H1 (cell line): ENCODE results near the gene APOL1. TPM values are rescaled to one million over a fixed set of nuclear protein-coding genes. Genes with fewer than 3 reads are reported as not detected.

ENCODE experiments used
- CTCF ChIA-PET: fragments of 300-600 bp; sonication (Branson Sonifier 250); formaldehyde crosslinking; loops from one replicate; lab custom pipeline; 2021; ENCODE audit not compliant: partially characterized antibody; lab: Charles Lee
- POLR2A ChIA-PET: fragments of 300-600 bp; sonication (Branson Sonifier 250); formaldehyde crosslinking; loops from one replicate; lab custom pipeline; 2021; ENCODE audit warnings: inconsistent platforms; ENCODE audit not compliant: partially characterized antibody; lab: Charles Lee
- DNase-seq, 2 experiments: peaks; one replicate each; pipeline versions ENCODE4 v3.0.0 to v3.0.0-alpha.2; 2010 to 2022; ENCODE audit warnings: low spot score in 2 of 2, low read depth in 1 of 2, mixed read lengths in 1 of 2
- FAIRE-seq: peaks from 2 replicates; lab custom pipeline; 2011; peaks lifted over from hg19 to GRCh38; lab: Jason Lieb, UNC
- H2AFZ ChIP-seq: 2 replicates; pipeline ENCODE4 v1.8.1; 2012; ENCODE audit warnings: low read length, inconsistent platforms
- H2AK5ac ChIP-seq: 2 replicates; pipeline ENCODE4 v1.6.1; 2013; ENCODE audit warnings: low read depth, low read length
- H2BK120ac ChIP-seq: replicated peaks from 2 replicates; pipeline ENCODE3; 2013; ENCODE audit warnings: low read depth, low read length, inconsistent platforms
- H2BK12ac ChIP-seq: 2 replicates; pipeline ENCODE4 v1.6.1; 2013; ENCODE audit warnings: low read depth, low read length
- H2BK15ac ChIP-seq: 2 replicates; pipeline ENCODE4 v1.6.1; 2013; ENCODE audit warnings: low read length
- H2BK20ac ChIP-seq: 2 replicates; pipeline ENCODE4 v1.6.1; 2013; ENCODE audit warnings: low read length
- H2BK5ac ChIP-seq: 2 replicates; pipeline ENCODE4 v1.6.1; 2013; ENCODE audit warnings: low read depth, low read length
- H3K14ac ChIP-seq: 2 replicates; pipeline ENCODE4 v1.6.1; 2013; ENCODE audit warnings: inconsistent platforms; ENCODE audit not compliant: insufficient read length
- H3K18ac ChIP-seq: 2 replicates; pipeline ENCODE4 v1.6.1; 2013; ENCODE audit warnings: low read length; ENCODE audit errors: extremely low read depth
- H3K23ac ChIP-seq: 2 replicates; pipeline ENCODE4 v1.6.1; 2013; ENCODE audit warnings: inconsistent platforms; ENCODE audit not compliant: insufficient read length
- H3K23me2 ChIP-seq: 2 replicates; pipeline ENCODE4 v1.6.1; 2013; ENCODE audit warnings: low read depth, low read length
- H3K27ac ChIP-seq: 2 replicates; pipeline ENCODE4 v1.6.1; 2011; ENCODE audit warnings: low read depth, low read length, inconsistent platforms
- H3K27me3 ChIP-seq, 4 experiments: replicated peaks in 1 of 4; 1 replicate in 1 of 4; 2 replicates in 3 of 4; pipeline versions ENCODE4 v1.6.1 to v1.8.1; 2011 to 2013; ENCODE audit warnings: low read length in 3 of 4, mild to moderate bottlenecking in 3 of 4, inconsistent platforms in 2 of 4, mixed read lengths in 2 of 4, moderate library complexity in 1 of 4; ENCODE audit not compliant: control insufficient read depth in 3 of 4, insufficient read depth in 3 of 4; ENCODE audit errors: extremely low read depth in 1 of 4
- H3K36me3 ChIP-seq, 4 experiments: 2 replicates each; pipeline versions ENCODE4 v1.6.1 to v1.8.1; 2011 to 2013; ENCODE audit warnings: mild to moderate bottlenecking in 4 of 4, low read length in 3 of 4, moderate library complexity in 2 of 4, control low read depth in 1 of 4, inconsistent platforms in 1 of 4; ENCODE audit not compliant: insufficient read depth in 4 of 4, control insufficient read depth in 2 of 4
- H3K4ac ChIP-seq: replicated peaks from 2 replicates; pipeline ENCODE3; 2013; ENCODE audit warnings: low read length, low read depth, mixed read lengths, inconsistent platforms; ENCODE audit not compliant: insufficient read length
- H3K4me1 ChIP-seq, 4 experiments: replicated peaks in 1 of 4; 1 replicate in 1 of 4; 2 replicates in 3 of 4; pipeline versions ENCODE4 v1.6.1 to v1.8.1; 2011 to 2013; ENCODE audit warnings: low read length in 3 of 4, inconsistent platforms in 2 of 4, mixed read lengths in 1 of 4; ENCODE audit not compliant: insufficient read depth in 4 of 4, control insufficient read depth in 3 of 4
- H3K4me2 ChIP-seq, 2 experiments: 2 replicates each; pipeline versions ENCODE4 v1.6.1 to v1.8.1; 2011 to 2013; ENCODE audit warnings: low read depth in 2 of 2, low read length in 2 of 2, control low read depth in 1 of 2, inconsistent platforms in 1 of 2, mild to moderate bottlenecking in 1 of 2; ENCODE audit not compliant: insufficient read depth in 1 of 2
- H3K4me3 ChIP-seq, 4 experiments: fragments of 200-600, 300-600 bp in 1 of 4; sonication (generic), shearing (Covaris generic), sonication (Bioruptor Twin) in 1 of 4; 2 replicates each; pipeline versions ENCODE4 v1.5.1 to v1.8.1; 2011 to 2016; ENCODE audit warnings: low read length in 4 of 4, low read depth in 3 of 4, control low read depth in 2 of 4, inconsistent platforms in 2 of 4, mild to moderate bottlenecking in 2 of 4, mixed read lengths in 1 of 4, moderate library complexity in 1 of 4; ENCODE audit not compliant: insufficient read depth in 2 of 4; ENCODE audit errors: extremely low read depth in 1 of 4
- H3K56ac ChIP-seq: replicated peaks from 2 replicates; pipeline ENCODE3; 2013; ENCODE audit warnings: low read depth, mild to moderate bottlenecking, mixed read lengths, low read length, inconsistent platforms; ENCODE audit not compliant: insufficient read length
- H3K79me1 ChIP-seq: 2 replicates; pipeline ENCODE4 v1.6.1; 2013; ENCODE audit warnings: low read depth, low read length, control low read depth
- H3K79me2 ChIP-seq, 2 experiments: 2 replicates each; pipeline versions ENCODE4 v1.6.1 to v1.8.1; 2012 to 2013; ENCODE audit warnings: low read length in 2 of 2, mild to moderate bottlenecking in 2 of 2, inconsistent platforms in 1 of 2; ENCODE audit not compliant: insufficient read depth in 2 of 2, control insufficient read depth in 1 of 2
- H3K9ac ChIP-seq, 4 experiments: replicated peaks in 1 of 4; 1 replicate in 1 of 4; 2 replicates in 3 of 4; pipeline versions ENCODE4 v1.6.1 to v1.8.1; 2011 to 2013; ENCODE audit warnings: low read depth in 3 of 4, low read length in 3 of 4, control low read depth in 2 of 4, mild to moderate bottlenecking in 2 of 4, moderate library complexity in 2 of 4, inconsistent platforms in 1 of 4; ENCODE audit errors: extremely low read depth in 1 of 4
- H3K9me3 ChIP-seq, 2 experiments: 2 replicates each; pipeline versions ENCODE4 v1.6.1 to v1.8.1; 2012 to 2013; ENCODE audit warnings: mild to moderate bottlenecking in 2 of 2, moderate library complexity in 2 of 2, control low read depth in 1 of 2, inconsistent platforms in 1 of 2, low read depth in 1 of 2, low read length in 1 of 2, mixed read lengths in 1 of 2; ENCODE audit not compliant: insufficient read depth in 2 of 2
- H4K20me1 ChIP-seq, 2 experiments: replicated peaks in 1 of 2; 2 replicates each; pipeline versions ENCODE3 to v1.8.1; 2011 to 2013; ENCODE audit warnings: inconsistent platforms in 2 of 2, low read length in 2 of 2, mild to moderate bottlenecking in 1 of 2; ENCODE audit not compliant: insufficient read depth in 2 of 2, control insufficient read depth in 1 of 2
- H4K5ac ChIP-seq: 2 replicates; pipeline ENCODE4 v1.6.1; 2013; ENCODE audit warnings: low read length, low read depth, mixed read lengths, inconsistent platforms; ENCODE audit not compliant: insufficient read length
- H4K8ac ChIP-seq: 2 replicates; pipeline ENCODE4 v1.8.0; 2013; ENCODE audit warnings: mild to moderate bottlenecking, moderate library complexity, low read length, inconsistent platforms; ENCODE audit not compliant: insufficient read depth; ENCODE audit errors: extremely low read depth
- H4K91ac ChIP-seq: replicated peaks from 2 replicates; pipeline ENCODE3; 2013; ENCODE audit warnings: low read length, mixed read lengths, inconsistent platforms; ENCODE audit not compliant: insufficient read length
- BCL11A ChIP-seq, 2 experiments: IDR thresholded peaks; one replicate each; pipeline ENCODE4 v1.6.1; 2011; ENCODE audit warnings: low read depth in 2 of 2, low read length in 2 of 2, mild to moderate bottlenecking in 2 of 2
- CBX5 ChIP-seq: fragments of 300-800, 300-1000 bp; sonication (generic); IDR thresholded peaks from 2 replicates; pipeline ENCODE4 v1.7.1; 2016; ENCODE audit warnings: antibody characterized with exemption, low read length, low read depth
- CBX8 ChIP-seq: fragments of 300-800, 300-1000 bp; sonication (generic); IDR thresholded peaks from 2 replicates; pipeline ENCODE4 v1.7.1; 2016; ENCODE audit warnings: low read depth, low read length, borderline replicate concordance
- GABPA ChIP-seq: IDR thresholded peaks from 2 replicates; pipeline ENCODE4 v1.6.1; 2011; ENCODE audit warnings: mild to moderate bottlenecking, low read length, moderate library complexity, borderline replicate concordance; ENCODE audit not compliant: insufficient read depth
- MAFK ChIP-seq: IDR thresholded peaks from 2 replicates; pipeline ENCODE4 v1.6.1; 2012; ENCODE audit warnings: low read depth, mild to moderate bottlenecking, improper control_type of control experiment, low read length
- PHF8 ChIP-seq: fragments of 200-600 bp; sonication (generic); conservative IDR thresholded peaks from 2 replicates; pipeline ENCODE4 v1.7.1; 2012; ENCODE audit warnings: low read depth, mild to moderate bottlenecking, inconsistent platforms, low read length, moderate library complexity
- POLR2A ChIP-seq, 2 experiments: IDR thresholded peaks; 1 replicate in 1 of 2; 2 replicates in 1 of 2; pipeline ENCODE4 v1.6.1; 2011; ENCODE audit warnings: low read depth in 2 of 2, low read length in 2 of 2, mild to moderate bottlenecking in 2 of 2; ENCODE audit errors: control extremely low read depth in 1 of 2
- RAD21 ChIP-seq, 2 experiments: IDR thresholded peaks in 1 of 2; conservative IDR thresholded peaks in 1 of 2; 2 replicates each; pipeline ENCODE4 v1.6.1; 2011; ENCODE audit warnings: low read depth in 2 of 2, low read length in 2 of 2, improper control_type of control experiment in 1 of 2, inconsistent platforms in 1 of 2, mild to moderate bottlenecking in 1 of 2, moderate library complexity in 1 of 2
- YY1 ChIP-seq: IDR thresholded peaks from 2 replicates; pipeline ENCODE4 v1.6.1; 2011; ENCODE audit warnings: low read depth, mild to moderate bottlenecking, low read length
- WGBS, 2 experiments: shearing (Covaris generic) in 1 of 2; methylation state at CpG; one replicate each; pipeline versions ENCODE4 v1.1.6 to v1.1.7; 2013 to 2015; ENCODE audit warnings: low lambda C conversion rate in 2 of 2, mixed read lengths in 2 of 2, inconsistent platforms in 1 of 2, low coverage in 1 of 2, missing lambda C conversion rate in 1 of 2; ENCODE audit not compliant: insufficient replicate concordance in 2 of 2, insufficient coverage in 1 of 2, insufficient read length in 1 of 2; ENCODE audit errors: extremely low coverage in 1 of 2, missing lambda C conversion rate in 1 of 2; 5-methylcytosine and 5-hydroxymethylcytosine counted together
- polyA plus RNA-seq, 7 experiments: library from polyadenylated mRNA; depleted of rRNA in 3 of 7; stranded (reverse) in 5 of 7; unstranded in 2 of 7; fragments of >200 nt in 5 of 7; fragments of 200-250 nt in 2 of 7; gene quantifications; 1 replicate in 5 of 7; 2 replicates in 1 of 7; 4 replicates in 1 of 7; pipeline versions ENCODE4 v1.2.1 to v1.2.3, GENCODE V29; 2011 to 2013; ENCODE audit warnings: missing spikeins in 2 of 7, mixed read lengths in 2 of 7
- total RNA-seq: library from RNA; stranded (reverse); fragmentation: NEBNext Ultra II Directional; extraction: Animal tissue kit (Norgen Biotek cat#: 25700); gene quantifications from 2 replicates; pipeline ENCODE4 v1.2.1, GENCODE V29; 2021
- TF ChIP-seq, protein P1 (sequence below): IDR thresholded peaks from 2 replicates; pipeline ENCODE4 v1.6.1; 2012; ENCODE audit warnings: low read length, inconsistent platforms

Gene APOL1
- total and polyA plus RNA-seq, 2 of the 8 experiments (the other 6 are each of a cell fraction or from before 2014, with no cell fraction given): not detected

DNA sequence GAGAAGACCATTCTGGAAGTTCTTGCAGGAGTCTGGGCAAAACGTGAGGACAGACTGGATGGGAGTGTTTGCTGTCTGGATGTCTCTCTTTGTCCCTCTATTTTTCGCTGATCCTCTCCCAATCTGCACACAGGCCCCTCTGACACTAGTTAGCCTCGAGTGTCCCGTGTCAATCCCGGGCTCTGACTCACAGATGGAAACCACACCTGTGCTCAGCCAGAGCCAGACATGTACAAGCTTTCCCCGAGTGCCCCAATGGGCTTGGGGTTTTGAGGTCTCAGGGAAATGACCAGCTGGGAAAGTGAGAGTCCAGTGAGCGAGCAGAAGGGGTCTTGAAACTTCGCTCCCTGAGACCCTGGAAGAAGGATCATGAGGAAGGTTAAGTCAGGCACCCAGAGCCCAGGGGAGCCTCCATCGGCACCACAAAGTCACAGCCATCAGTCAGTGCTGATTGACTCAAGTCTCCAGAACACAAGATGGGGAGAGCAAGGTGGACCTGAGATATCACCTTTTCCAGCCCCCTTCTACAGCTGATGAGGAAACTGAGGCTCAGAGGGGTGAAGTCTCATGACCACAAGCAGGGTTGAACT, 27.5 kb upstream of the APOL1 start:
- Histone ChIP-seq H4K5ac (no peak overlapping the region), H3K4me1 (peaks cover 0 to 2% (median 0%) of the 10 kb centered on the region in 4 experiments; a peak in 2 of 7 replicates), H2AFZ (no peak overlapping the region), H3K4me2 (no peak overlapping the region), H2BK12ac (no peak overlapping the region), H3K79me2 (no peaks in the 10 kb centered on the region), H3K18ac (no peak overlapping the region), H3K36me3 (peaks cover 0 to under 1% (median 0%) of the 10 kb centered on the region in 4 experiments; a peak in 3 of 8 replicates), H3K4ac (no peak overlapping the region), H3K23ac (no peak overlapping the region), H3K56ac (no peak overlapping the region), H4K91ac (no peak overlapping the region), H2BK120ac (no peak overlapping the region), H3K14ac (no peak overlapping the region), H2BK5ac (no peak overlapping the region), H4K20me1 (no peaks in the 10 kb centered on the region), H3K27me3 (peaks cover 0 to 2% (median 0%) of the 10 kb centered on the region in 4 experiments; a peak in 1 of 7 replicates), H2AK5ac (no peak overlapping the region), H4K8ac (no peak overlapping the region), H3K23me2 (no peaks in the 10 kb centered on the region), H2BK15ac (no peak overlapping the region), H3K4me3 (no peak overlapping the region), H3K9me3 (no peaks in the 10 kb centered on the region), H3K9ac (no peak overlapping the region), H3K27ac (no peak overlapping the region), H2BK20ac (no peak overlapping the region), H3K79me1 (no peaks in the 10 kb centered on the region)
- 91% methylated on average over 9 of the region's 9 CpGs; no CpG with 5 or more reads in 1 of the 2 experiments for WGBS, 2 experiments
- CTCF ChIA-PET: interaction anchor here (1.0 to 1.3 kb wide), 3 partner anchors 10 to 29 kb away, joined by 3 to 4 read pairs (median 4); no protein-coding TSS in a partner anchor
- FAIRE-seq: no peak
- no peak for DNase-seq
- POLR2A ChIA-PET: interaction anchor here (1.0 kb wide), 1 partner anchor 9 kb away, joined by 3 read pairs; no protein-coding TSS in a partner anchor
- TF ChIP-seq YY1 (no peak), CBX5 (no peak), GABPA (no peak), CBX8 (no peak), PHF8 (no peak), BCL11A (IDR thresholded peaks at IDR 0.05; ENCODE audit: low read depth in 2 of 2, low read length in 2 of 2) (no peak), POLR2A (IDR thresholded peaks at IDR 0.05; ENCODE audit: control extremely low read depth in 1 of 2, low read depth in 2 of 2, low read length in 2 of 2) (no peak), MAFK (no peak), RAD21 (IDR thresholded peaks at IDR 0.05 in 1 of 2, conservative IDR thresholded peaks at IDR 0.05 in 1 of 2; ENCODE audit: low read depth in 2 of 2, low read length in 2 of 2) (no peak)
- TF ChIP-seq, protein P1, sequence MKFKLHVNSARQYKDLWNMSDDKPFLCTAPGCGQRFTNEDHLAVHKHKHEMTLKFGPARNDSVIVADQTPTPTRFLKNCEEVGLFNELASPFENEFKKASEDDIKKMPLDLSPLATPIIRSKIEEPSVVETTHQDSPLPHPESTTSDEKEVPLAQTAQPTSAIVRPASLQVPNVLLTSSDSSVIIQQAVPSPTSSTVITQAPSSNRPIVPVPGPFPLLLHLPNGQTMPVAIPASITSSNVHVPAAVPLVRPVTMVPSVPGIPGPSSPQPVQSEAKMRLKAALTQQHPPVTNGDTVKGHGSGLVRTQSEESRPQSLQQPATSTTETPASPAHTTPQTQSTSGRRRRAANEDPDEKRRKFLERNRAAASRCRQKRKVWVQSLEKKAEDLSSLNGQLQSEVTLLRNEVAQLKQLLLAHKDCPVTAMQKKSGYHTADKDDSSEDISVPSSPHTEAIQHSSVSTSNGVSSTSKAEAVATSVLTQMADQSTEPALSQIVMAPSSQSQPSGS: no peak
